Measurements from ENCODE around the gene CNOT1.

The CNOT1 gene

GRCh38 chr16:58608601-58609136 lies 21.0 kb downstream of the CNOT1 start:
- H3K36me3 ChIP-seq (ENCODE audit: control insufficient read depth, low read length) = peaks cover 61% of the 10 kb centered on the region
- no peaks in the 10 kb centered on the region for H3F3A ChIP-seq (ENCODE audit: control insufficient read depth, insufficient read depth)
- no peak overlapping the region for H3K4me3 ChIP-seq (ENCODE audit: low read length)
- no peaks in the 10 kb centered on the region for H3K9me3 ChIP-seq (ENCODE audit: control insufficient read depth, insufficient read depth, low read length)
- H4K20me1 ChIP-seq (ENCODE audit: control insufficient read depth, insufficient read depth, low read depth, low read length) = peaks cover 26% of the 10 kb centered on the region
- H3K27me3 ChIP-seq (ENCODE audit: control insufficient read depth, low read length) = no peaks in the 10 kb centered on the region
- TF ChIP-seq EZH2phosphoT487 (IDR thresholded peaks at IDR 0.05; ENCODE audit: borderline replicate concordance, low read length) (no peak), CTCF (IDR thresholded peaks at IDR 0.05; ENCODE audit: low read depth, low read length, poor library complexity, severe bottlenecking) (no peak)
- H3K79me2 ChIP-seq (ENCODE audit: control insufficient read depth, low read length) = peaks cover 94% of the 10 kb centered on the region
- no peak overlapping the region for H3K4me2 ChIP-seq (ENCODE audit: low read length)
- no peaks in the 10 kb centered on the region for H3K4me1 ChIP-seq (ENCODE audit: control insufficient read depth, low read length)
- H3K9me2 ChIP-seq (replicated peaks; ENCODE audit: control insufficient read depth, low read length) = no peaks in the 10 kb centered on the region
- no peak overlapping the region for H3K27ac ChIP-seq (ENCODE audit: low read depth, low read length)

GRCh38 chr16:58605562-58605961 lies 24.1 kb downstream of the CNOT1 start:
- no peaks in the 10 kb centered on the region for H3K9me2 ChIP-seq (replicated peaks; ENCODE audit: control insufficient read depth, low read length)
- H3K4me3 ChIP-seq (ENCODE audit: low read length) = no peak overlapping the region
- no peak overlapping the region for H3K4me2 ChIP-seq (ENCODE audit: low read length)
- peaks cover 27% of the 10 kb centered on the region for H4K20me1 ChIP-seq (ENCODE audit: control insufficient read depth, insufficient read depth, low read depth, low read length)
- no peak overlapping the region for H3K27ac ChIP-seq (ENCODE audit: low read depth, low read length)
- no peaks in the 10 kb centered on the region for H3K9me3 ChIP-seq (ENCODE audit: control insufficient read depth, insufficient read depth, low read length)
- peaks cover 58% of the 10 kb centered on the region for H3K36me3 ChIP-seq (ENCODE audit: control insufficient read depth, low read length)
- no peaks in the 10 kb centered on the region for H3F3A ChIP-seq (ENCODE audit: control insufficient read depth, insufficient read depth)
- H3K4me1 ChIP-seq (ENCODE audit: control insufficient read depth, low read length) = no peaks in the 10 kb centered on the region
- H3K79me2 ChIP-seq (ENCODE audit: control insufficient read depth, low read length) = peaks cover 99% of the 10 kb centered on the region
- no peaks in the 10 kb centered on the region for H3K27me3 ChIP-seq (ENCODE audit: control insufficient read depth, low read length)
- TF ChIP-seq CTCF (IDR thresholded peaks at IDR 0.05; ENCODE audit: low read depth, low read length, poor library complexity, severe bottlenecking) (no peak), EZH2phosphoT487 (IDR thresholded peaks at IDR 0.05; ENCODE audit: borderline replicate concordance, low read length) (no peak)

GRCh38 chr16:58591083-58591482 lies 38.5 kb downstream of the CNOT1 start:
- H3K36me3 ChIP-seq (ENCODE audit: control insufficient read depth, low read length) = peaks cover 94% of the 10 kb centered on the region
- H3K27ac ChIP-seq (ENCODE audit: low read depth, low read length) = no peak overlapping the region
- peaks cover 81% of the 10 kb centered on the region for H3K79me2 ChIP-seq (ENCODE audit: control insufficient read depth, low read length)
- peaks cover 24% of the 10 kb centered on the region for H3F3A ChIP-seq (ENCODE audit: control insufficient read depth, insufficient read depth)
- TF ChIP-seq EZH2phosphoT487 (IDR thresholded peaks at IDR 0.05; ENCODE audit: borderline replicate concordance, low read length) = no peak
- no peak for TF ChIP-seq CTCF (IDR thresholded peaks at IDR 0.05; ENCODE audit: low read depth, low read length, poor library complexity, severe bottlenecking)
- H3K9me3 ChIP-seq (ENCODE audit: control insufficient read depth, insufficient read depth, low read length) = no peaks in the 10 kb centered on the region
- no peak overlapping the region for H3K4me2 ChIP-seq (ENCODE audit: low read length)
- H3K4me3 ChIP-seq (ENCODE audit: low read length) = no peak overlapping the region
- no peaks in the 10 kb centered on the region for H3K4me1 ChIP-seq (ENCODE audit: control insufficient read depth, low read length)
- no peaks in the 10 kb centered on the region for H3K27me3 ChIP-seq (ENCODE audit: control insufficient read depth, low read length)
- H4K20me1 ChIP-seq (ENCODE audit: control insufficient read depth, insufficient read depth, low read depth, low read length) = peaks cover 11% of the 10 kb centered on the region
- no peaks in the 10 kb centered on the region for H3K9me2 ChIP-seq (replicated peaks; ENCODE audit: control insufficient read depth, low read length)

All from DOHH2 (cell line).